Activated CD8-positive, alpha-beta memory T cell treated with anti-CD3 and anti-CD28 coated beads, Interleukin-2, amount 50 U/mL, for 24 hours (primary cell): ENCODE measurements around the gene RBSN.

Source experiments
- DNase-seq: peaks from one replicate; pipeline ENCODE4 v3.0.0-alpha.2; 2020; ENCODE audit errors: extremely low read depth

RBSN gene

DNA sequence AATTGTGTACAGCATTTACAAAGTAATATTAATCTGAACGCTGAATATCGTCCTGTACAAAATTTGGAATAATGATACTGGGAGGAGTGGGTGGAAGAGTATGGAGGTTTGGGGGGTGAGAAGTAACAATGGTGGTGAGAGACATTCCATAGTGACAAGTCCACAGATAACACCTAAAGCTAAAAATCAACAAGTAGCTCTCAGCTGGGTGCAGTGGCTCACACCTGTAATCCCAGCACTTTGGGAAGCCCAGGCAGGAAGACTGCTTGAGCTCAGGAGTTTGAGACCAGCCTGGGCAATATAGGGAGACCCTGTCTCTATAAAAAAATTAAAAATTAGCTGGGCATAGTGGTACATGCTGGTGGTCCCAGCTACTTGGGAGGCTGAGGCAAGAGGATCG lies 38.9 kb downstream of the RBSN start:
- DNase-seq = no peak

DNA sequence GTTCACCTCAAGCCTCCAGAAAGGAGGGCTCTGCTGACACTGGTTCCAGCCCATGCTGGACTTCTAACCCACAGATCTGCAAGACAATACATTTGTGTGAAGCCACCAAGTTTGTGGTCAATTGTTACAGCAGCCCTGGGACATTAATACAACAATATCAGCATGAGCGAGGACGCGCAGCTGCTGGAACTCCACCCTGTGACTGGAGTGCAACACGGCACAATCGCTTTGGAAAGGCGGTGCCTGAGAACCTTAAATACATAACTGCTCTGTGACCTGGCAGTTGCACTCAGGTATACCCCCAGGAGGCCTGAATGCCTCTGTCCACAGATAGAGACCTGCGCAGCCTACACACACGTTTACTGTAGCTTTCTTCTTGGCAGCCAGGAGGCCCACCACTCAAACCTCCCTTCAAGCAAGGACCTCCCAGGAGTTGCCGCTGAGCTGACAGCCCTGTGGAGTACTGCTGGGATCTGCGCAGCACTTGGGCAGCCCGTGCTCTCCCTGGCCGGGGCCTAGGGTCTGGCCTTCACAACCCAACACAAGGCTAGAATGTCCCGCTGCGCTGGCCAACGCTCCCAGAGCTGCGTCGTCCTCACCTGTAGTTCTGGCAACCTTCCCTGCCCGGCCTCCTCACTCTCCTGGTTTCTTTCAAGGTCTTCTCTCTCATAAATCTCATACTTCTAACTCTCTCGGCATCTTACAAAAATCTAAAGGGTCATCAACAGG lies 42.1 kb downstream of the RBSN start:
- DNase-seq = no peak

DNA sequence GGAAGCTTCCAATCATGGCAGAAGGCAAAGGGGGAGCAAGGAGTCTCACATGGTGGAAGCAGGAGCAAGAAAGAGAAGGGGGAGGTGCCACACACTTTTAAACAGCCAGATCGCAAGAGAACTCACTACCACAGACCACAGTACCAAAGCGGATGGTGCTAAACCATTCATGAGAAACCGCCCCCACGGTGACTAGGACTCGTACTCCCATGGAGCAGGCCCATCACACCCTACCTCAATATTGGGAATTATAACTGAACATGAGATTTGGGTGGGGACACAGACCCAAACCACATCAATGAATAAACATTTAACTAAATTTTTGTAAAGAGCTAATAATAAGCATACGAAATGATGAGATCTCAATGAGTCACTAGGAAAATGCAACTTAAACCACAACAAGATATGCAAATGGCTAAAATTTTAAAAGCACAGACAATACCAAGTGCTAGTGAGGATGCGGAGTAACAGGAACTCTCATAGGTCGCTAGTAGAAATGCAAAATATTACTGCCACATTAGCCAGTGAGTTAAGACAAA lies 43.9 kb downstream of the RBSN start:
- DNase-seq = peak; percentile 56

DNA sequence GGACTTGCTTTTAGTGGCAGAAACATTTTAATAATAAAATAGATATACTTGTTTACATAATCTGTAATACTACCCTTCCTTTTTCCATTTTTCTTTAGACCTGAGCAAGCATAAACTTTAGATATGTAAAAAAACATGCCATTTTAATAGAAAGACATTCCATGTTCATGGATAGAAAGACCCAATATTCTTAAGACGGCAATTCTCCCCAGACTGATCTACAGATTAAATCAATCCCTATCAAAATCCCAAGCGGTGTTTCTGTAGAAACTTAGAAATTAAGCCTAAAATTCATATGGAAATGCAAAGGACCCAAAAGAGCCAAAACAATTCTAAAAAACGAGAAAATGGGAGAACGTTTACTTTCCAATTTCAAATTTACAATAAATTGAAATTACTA lies 45.4 kb downstream of the RBSN start:
- DNase-seq = no peak

DNA sequence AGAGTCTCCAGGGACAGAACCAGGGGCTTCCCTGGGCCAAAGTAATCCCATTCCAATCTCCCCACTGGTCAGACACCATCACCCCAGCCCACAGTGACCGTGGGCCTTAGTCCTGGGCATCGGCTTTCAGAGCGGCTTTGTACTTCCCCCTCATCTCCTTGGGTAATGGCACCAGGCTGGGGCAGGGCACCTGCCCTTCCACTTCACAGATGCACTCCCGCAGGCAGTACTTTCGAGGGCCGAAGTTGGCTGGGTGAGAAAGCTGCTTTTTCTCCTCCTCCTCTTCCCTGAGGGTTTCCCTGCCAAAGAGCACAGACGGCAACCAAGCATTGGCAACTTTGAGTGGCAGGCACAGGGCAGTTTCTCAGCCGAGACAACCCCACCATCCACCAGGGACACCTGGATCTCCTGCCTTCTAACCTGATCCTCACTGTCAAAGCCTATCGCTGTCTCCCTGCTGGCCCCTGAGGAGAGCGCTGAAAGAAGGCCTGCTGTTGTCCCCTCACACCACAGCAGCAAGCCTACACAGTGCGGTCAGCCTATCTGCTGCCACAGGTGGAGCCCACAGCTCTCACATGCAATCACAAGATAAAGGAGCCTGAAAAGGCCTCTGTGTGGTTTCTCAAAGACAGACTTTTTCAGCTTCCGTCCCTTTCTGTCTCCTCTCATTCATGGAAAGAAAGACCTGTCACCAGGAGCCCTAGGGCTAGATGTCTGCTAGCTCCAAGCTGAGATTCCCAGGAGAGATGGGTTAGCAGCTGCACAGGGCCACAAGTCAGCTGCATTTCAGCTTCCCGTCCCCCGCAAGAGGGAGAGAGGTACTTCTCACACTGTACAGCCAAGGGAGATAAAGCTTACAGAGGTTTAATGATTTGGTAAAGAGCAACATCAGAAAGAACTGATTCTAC lies 46.4 kb downstream of the RBSN start:
- no peak for DNase-seq

DNA sequence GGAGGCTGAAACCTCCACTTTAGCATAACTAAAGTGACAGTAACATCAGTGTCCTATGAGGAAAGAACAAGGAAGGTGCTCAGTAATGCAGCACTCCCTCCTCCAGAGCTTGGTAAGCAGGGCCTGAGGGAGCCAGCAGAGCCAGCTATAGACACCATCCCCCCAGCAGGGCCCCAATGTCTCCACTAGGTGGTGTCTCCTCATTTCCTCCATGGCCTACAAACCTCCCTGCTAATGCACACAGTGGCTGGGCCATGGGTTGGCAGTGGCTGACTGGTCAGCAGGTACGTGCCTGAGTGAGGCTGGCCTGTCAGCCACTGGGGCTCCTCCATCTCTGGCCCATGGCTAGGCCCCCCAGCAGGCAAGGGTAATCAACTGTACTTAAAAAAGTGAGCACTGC lies 47.4 kb downstream of the RBSN start:
- no peak for DNase-seq

DNA sequence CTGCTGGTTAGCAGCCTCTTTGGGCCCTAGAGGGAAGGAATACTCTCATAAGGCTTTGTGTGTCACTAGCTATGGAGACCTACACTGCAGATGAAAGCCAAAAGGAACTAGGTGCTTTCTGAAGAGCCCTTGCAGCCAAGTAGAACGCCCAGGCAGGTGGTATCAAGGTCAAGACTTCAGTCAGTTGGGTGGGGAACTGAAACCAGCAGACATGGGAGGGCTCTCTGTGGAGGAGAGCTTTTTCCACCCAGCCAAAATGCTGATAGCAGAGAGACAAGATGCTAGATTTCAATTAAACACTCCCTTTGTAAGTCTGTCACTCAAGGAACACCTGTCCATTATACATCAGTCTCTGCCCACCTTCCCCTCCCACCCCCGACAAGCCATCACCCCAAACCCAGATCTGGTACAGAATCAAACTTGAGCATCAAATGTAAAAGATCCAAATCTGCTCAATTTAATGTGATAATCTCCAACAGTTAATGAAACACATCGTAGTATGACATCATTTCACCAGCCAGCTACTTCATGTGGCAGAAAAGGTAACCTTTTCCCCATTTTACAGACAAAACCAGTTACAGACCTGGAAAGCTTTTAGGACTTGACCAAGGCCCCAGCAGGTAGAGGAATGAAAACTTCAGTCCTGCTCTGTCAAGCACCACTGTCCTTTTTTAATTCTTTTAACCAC lies 48.4 kb downstream of the RBSN start:
- DNase-seq = no peak

DNA sequence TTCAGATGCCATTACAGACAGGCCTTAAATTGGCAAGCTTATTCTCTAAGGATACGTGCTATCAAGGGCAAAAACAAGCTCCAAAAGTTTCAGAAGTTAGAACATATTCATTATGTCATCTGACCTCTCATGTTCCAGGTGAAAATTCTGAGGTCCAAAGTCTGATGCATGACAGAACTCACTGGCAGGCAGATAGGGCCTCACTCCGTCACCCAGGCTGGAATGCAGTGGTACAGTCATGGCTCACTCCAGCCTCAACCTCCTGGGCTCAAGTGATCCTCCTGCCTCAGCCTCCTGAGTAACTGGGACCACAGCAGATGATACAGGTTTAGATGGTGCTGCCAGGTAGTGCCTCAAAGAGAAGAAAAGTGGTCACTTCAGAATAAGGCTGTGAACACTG lies 49.4 kb downstream of the RBSN start:
- DNase-seq = no peak

DNA sequence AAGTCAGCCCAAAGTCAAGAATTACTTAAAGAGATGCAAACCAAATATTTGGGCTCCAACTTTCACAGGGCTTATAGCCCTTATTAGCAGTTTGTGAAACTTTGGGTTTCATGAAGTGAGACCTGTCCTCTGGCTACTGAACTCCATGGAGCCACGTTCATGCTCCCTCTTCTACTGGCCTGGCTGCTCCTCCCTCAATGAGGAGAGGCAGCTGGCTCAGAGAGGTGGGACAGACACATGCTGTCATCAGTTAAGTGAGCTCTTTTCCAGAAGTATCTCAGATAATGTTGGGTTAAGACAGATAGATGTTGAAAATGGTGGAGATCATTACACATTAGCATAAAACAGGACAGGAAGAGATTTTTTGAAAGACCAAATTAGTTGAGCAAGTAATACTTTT lies 53.3 kb downstream of the RBSN start:
- no peak for DNase-seq

DNA sequence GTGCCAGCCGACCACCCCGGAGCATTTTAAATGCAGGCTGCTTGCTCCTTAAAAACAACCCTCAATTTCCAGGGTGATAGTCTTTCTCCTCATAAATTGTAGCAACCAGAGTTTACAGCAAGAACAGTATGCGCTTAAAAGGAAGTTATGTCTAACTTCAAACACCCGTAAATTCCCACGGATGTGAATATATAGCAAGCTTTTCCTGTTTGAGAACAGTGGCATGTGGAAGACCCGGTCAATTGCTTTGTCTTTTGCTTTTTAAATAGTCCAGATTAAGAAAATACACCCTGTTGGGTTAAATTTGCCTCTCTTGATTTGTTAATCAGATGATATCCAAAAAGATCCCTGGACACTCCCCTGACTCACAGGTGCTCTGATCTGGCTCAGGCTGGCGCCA lies 54.6 kb downstream of the RBSN start:
- no peak for DNase-seq

DNA sequence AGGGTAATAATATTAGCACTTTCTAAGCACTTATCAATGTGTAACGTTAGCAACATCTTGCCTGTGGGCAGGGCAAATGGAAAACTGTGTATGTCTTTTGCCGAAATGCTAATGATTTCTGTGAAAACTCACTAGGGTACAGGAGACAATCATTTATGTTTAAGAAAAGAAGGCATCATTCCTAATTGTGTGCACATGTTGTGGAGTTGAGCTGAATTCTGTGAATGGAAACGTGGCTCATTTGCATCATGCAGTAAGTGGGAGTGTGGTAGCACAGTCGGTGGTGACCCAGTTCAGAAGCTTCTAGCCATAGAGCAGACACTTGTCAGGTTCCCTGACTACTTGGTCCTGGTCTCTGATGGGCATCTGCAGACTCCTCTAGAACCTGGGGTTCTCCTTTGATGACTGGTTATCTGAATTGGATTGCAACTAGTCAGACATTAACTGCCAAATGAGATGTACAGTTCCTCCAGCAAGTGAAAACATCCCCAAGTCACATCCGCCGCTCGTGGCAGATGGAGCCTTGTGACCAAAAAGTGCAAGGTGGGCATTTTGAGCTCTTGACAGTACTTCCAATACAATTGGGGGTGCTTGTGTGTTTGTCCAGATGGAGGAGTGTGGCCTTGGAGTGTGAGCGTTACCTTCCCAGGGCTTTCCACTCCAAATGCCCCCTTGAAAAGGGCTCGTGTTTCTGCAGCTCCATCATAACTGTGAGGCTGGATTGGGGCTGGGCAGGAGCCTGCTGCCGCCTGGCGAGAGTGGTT lies 55.4 kb downstream of the RBSN start:
- DNase-seq = no peak

DNA sequence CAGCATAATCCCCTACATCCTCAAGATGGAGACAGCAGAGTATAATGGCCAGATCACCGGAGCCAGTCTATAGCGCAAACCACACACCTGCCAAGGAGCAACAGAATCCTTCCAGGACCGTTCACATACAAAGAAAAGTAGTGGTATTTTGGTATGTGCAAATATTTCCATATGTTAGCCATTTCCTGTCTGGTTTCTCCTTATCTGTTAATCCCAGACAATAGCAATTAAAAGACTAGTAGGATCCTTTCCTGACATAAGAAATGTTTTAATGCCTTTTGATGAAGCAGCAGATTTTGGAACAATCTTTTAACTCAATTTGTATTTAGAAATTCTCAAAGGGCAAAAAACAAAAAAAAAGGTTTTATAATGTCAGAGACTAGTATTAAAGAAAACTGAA lies 56.0 kb downstream of the RBSN start:
- DNase-seq = no peak

DNA sequence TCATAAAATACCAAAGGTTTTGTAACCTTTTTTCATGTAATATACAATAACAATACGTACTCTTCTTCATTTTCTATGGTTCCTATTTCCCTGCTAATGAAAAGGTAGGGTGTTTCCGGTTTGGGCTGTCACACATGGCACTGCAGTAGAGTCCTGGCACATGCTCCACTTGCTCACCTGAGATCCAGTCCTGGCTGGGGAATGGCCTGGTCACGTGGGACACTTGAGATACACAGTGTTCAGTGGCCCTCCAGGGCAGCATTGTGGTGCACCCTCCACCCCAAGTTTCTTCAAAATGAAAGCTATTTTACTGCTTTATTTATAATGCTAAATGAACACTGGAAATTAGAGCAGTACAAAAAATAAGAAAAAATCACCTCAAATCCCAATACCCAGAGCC lies 57.0 kb downstream of the RBSN start:
- no peak for DNase-seq

DNA sequence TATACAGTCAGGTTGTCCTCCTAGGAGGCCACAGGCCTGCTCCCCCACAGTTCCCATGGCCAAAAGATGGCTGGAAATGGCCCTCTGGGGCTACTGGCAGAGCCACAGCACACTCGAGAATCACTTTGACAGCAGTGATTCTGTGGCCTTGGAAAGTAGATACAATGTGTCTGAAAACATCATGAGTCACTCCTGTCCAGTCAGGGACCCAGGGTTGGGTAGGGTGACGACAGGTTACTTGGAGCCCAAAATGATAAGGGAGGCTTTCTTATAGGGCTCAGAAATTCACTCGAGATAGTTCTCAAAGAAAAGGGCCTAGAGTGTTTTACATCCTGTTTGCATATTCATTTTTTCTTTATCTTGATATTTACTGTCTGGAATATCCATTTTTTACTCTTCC lies 58.1 kb downstream of the RBSN start:
- DNase-seq = no peak

DNA sequence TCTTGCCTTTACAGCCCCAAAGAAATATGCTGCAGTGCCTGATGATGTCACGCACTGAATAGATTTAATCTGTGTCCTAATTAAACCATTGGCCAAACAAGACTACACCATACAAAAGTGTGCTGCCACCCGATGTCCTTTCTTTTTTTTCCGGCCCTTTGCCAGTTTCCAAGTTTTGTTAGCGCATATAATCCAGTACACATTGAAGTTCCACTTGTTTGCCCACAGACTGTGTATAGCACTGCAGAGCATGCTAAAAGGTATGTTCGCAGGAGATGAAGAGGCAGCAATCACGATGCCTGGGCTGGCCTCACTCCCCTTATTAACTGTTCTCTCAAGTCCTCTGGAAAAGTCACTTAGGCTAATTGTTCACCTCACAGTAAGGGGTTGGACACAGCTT lies 60.6 kb downstream of the RBSN start:
- DNase-seq = no peak

DNA sequence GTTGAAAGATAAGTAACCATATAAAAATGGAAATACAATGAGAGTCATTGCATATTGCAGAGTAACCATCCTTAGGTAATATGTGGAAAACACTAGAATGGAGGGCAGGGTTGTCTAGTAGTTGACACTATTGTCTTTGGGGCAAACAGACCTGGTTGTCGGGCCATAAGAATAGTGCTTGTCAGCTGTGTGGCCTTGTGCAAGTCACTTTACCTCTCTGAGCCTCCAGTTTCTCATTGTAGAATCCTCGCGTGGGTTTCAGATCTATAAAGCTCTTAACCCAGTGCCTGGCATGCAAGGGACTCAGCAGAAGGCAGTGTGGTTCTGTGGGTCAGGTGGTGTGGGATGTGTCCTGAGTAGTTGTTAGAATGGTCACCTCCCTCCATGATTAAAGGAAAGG lies 65.8 kb downstream of the RBSN start:
- DNase-seq = no peak

DNA sequence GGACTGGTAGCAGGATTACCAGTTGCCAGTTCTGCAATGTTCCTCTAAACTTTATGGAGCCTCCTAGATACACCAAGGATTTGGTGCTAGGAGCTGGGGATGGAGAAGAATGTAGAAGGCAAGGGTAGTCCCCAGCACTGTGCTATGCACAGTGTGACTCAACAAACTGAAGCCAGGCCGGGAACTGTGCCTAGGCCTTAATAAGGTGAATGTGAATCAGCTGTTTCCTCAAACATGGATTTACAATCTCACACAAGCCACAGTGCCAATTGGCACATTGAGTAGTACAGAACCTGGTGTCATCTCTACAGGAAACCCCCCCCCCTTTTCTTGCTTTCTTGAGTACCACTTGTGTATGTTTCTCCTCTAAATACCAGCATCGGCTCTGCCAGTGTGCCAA lies 66.3 kb downstream of the RBSN start:
- no peak for DNase-seq

DNA sequence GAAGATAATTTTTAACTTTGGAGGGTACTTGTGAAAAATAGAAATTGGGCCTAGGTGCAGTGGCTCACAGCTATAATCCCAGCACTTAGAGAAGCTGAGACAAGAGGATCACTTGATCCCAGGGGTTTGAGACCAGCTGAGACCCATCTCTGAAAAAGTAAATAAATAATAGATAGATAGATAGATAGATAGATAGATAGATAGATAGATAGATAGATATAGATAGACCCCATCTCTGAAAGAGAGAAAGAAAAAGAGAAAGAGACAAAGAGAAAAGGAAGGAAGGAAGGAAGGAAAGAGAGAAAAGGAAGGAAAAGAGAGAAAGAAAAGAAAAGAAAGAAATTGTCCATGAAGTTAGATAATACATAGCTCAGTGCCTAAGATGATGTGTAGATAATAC lies 69.3 kb downstream of the RBSN start:
- DNase-seq = no peak

DNA sequence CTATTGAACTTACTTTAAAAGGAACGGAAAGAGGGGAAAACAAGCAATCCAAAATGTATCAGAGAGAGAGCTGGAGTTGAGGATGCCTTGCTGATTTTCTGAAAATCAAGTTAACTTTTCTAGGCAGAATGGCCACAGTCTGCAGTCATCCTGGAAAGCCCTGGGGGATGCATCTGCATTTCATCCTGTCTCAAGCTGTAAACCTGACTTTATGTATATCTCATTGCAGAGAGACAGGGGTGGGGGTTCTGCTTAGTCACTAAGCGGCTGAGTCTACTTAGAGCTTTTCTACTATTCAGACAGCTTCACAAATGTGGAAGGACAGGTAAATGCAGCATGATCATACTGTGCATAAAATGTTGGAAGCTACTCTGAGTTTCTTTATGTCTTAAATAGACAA lies 75.2 kb downstream of the RBSN start:
- DNase-seq = no peak

DNA sequence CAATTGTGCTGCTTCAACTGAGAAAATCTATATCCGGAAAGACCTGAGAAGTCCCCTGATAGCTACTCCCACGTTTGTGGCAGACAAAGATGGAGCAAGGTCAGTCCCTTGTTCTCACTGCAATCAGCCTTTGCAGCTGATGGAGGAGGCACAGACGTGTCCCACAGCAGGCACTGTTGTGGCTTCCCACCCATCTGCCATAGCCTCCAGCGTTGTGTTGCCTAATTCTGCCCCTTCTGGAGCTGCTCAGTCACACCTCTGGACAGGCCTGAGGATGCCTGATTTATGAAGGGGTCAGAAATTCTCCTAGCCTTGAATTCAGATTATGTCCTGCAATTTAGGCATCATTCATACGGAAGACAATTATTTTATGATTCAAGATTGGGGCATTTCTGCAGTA lies 75.7 kb downstream of the RBSN start:
- no peak for DNase-seq
